WTC11 (cell line): ENCODE results near the gene SPATA13. TPM values are rescaled to one million over a fixed set of nuclear protein-coding genes. Genes with fewer than 3 reads are reported as not detected.
"Not testable (repeated sequence)": the region's sequence is repeated elsewhere in the genome, so short reads cannot be mapped to it uniquely, and the experiment has no call there.

Experiments
- ATAC-seq: fragments of 200-7000 bp; cut with Tn5 transposase; 2 replicates; pipeline ENCODE4 v1.10.0; 2021; ENCODE audit warnings: mild to moderate bottlenecking, moderate library complexity
- CTCF ChIA-PET: fragments of 300-600 bp; sonication (Branson Sonifier 250); formaldehyde crosslinking; loops from one replicate; lab custom pipeline; 2021; ENCODE audit warnings: antibody characterized with exemption; lab: Charles Lee
- POLR2A ChIA-PET: fragments of 350-600 bp; sonication (Branson Sonifier 250); formaldehyde crosslinking; loops from one replicate; lab custom pipeline; 2021; ENCODE audit warnings: antibody characterized with exemption; lab: Charles Lee
- DNase-seq: peaks from one replicate; pipeline ENCODE4 v3.0.0; 2021; ENCODE audit warnings: low spot score
- H3K27ac Mint-ChIP-seq: 2 replicates; pipeline ENCODE4 v1.8.0; 2021; ENCODE audit warnings: mixed read lengths
- H3K27me3 Mint-ChIP-seq: 2 replicates; pipeline ENCODE4 v1.8.0; 2021; ENCODE audit warnings: low read depth, mild to moderate bottlenecking, moderate library complexity, mixed read lengths
- H3K36me3 Mint-ChIP-seq: 2 replicates; pipeline ENCODE4 v1.8.0; 2021; ENCODE audit warnings: mixed read lengths
- H3K4me1 Mint-ChIP-seq: 2 replicates; pipeline ENCODE4 v1.8.0; 2022; ENCODE audit warnings: mixed read lengths
- H3K4me3 Mint-ChIP-seq: 2 replicates; pipeline ENCODE4 v1.8.0; 2021; ENCODE audit warnings: mild to moderate bottlenecking, moderate library complexity, mixed read lengths
- H3K9me3 Mint-ChIP-seq: 2 replicates; pipeline ENCODE4 v1.8.0; 2021; ENCODE audit warnings: mixed read lengths
- ATF1 ChIP-seq: sonication (generic); formaldehyde crosslinking; IDR thresholded peaks from 2 replicates; pipeline ENCODE4 v1.8.1; 2023; ENCODE audit warnings: mild to moderate bottlenecking, moderate library complexity, missing genetic modification reagents
- ATF3 ChIP-seq: sonication (generic); formaldehyde crosslinking; conservative IDR thresholded peaks from 2 replicates; pipeline ENCODE4 v1.8.1; 2022; ENCODE audit warnings: mild to moderate bottlenecking, missing genetic modification reagents
- ATF6 ChIP-seq: sonication (generic); formaldehyde crosslinking; IDR thresholded peaks from 2 replicates; pipeline ENCODE4 v1.8.1; 2023; ENCODE audit warnings: mild to moderate bottlenecking, missing genetic modification reagents
- CDX4 ChIP-seq: fragments of 250-450 bp; sonication (Bioruptor Pico); IDR thresholded peaks from 2 replicates; pipeline ENCODE4 v1.9.0; 2021; ENCODE audit warnings: moderate library complexity, mild to moderate bottlenecking, inconsistent platforms, borderline replicate concordance
- CREB1 ChIP-seq: sonication (generic); formaldehyde crosslinking; IDR thresholded peaks from 2 replicates; pipeline ENCODE4 v1.8.0; 2023; ENCODE audit warnings: mild to moderate bottlenecking, missing genetic modification reagents
- HMGA2 ChIP-seq: fragments of 250-450 bp; sonication (Bioruptor Pico); IDR thresholded peaks from 2 replicates; pipeline ENCODE4 v1.4.0; 2021; ENCODE audit warnings: mild to moderate bottlenecking, moderate library complexity
- RORB ChIP-seq: fragments of 250-450 bp; sonication (Bioruptor Pico); IDR thresholded peaks from 2 replicates; pipeline ENCODE4 v1.9.0; 2021; ENCODE audit warnings: mild to moderate bottlenecking
- SP1 ChIP-seq: sonication (generic); formaldehyde crosslinking; conservative IDR thresholded peaks from 2 replicates; pipeline ENCODE4 v1.8.1; 2022; ENCODE audit warnings: missing genetic modification reagents
- ZBTB43 ChIP-seq: sonication (generic); formaldehyde crosslinking; IDR thresholded peaks from 2 replicates; pipeline ENCODE4 v1.8.1; 2023; ENCODE audit warnings: mild to moderate bottlenecking, missing genetic modification reagents
- ZNF121 ChIP-seq: sonication (generic); formaldehyde crosslinking; IDR thresholded peaks from 2 replicates; pipeline ENCODE4 v1.8.0; 2023; ENCODE audit warnings: missing genetic modification reagents
- ZNF219 ChIP-seq: sonication (generic); formaldehyde crosslinking; IDR thresholded peaks from 2 replicates; pipeline ENCODE4 v1.8.0; 2023; ENCODE audit warnings: missing genetic modification reagents, mild to moderate bottlenecking, borderline replicate concordance
- ZNF317 ChIP-seq: sonication (generic); formaldehyde crosslinking; IDR thresholded peaks from 2 replicates; pipeline ENCODE4 v1.8.1; 2023; ENCODE audit warnings: low read depth, mild to moderate bottlenecking, moderate library complexity, missing genetic modification reagents, borderline replicate concordance
- total RNA-seq: library from RNA; stranded (reverse); gene quantifications from 3 replicates; pipeline ENCODE4 v1.2.3, GENCODE V29; 2021

SPATA13 gene
- total RNA-seq, 1 experiment from 2014 or later: 29.0 TPM

DNA sequence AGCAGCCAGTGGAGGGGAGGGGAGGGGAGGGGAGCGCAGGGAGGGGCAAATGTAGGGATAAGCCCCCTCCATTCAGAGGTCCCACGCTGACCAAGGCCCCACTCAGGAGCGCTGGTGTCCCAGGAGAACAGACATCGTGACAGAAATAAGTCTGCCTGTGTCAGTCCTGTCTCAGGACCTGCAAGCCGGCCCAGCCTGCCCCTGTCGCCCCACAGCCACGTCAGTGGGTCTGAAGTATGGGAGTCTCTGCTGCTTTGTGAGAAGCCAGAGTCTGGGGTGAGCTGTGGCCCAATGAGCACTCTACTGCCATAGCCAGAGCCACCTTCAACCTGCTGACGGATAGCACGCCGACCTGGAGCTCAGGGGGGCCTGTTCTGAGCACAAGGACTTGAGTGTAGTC lies 157.3 kb downstream of the SPATA13 start:
- H3K27me3 Mint-ChIP-seq, H3K4me3 Mint-ChIP-seq, DNase-seq, CTCF ChIA-PET, ATAC-seq, H3K9me3 Mint-ChIP-seq, H3K36me3 Mint-ChIP-seq, H3K27ac Mint-ChIP-seq: not testable (repeated sequence)
- H3K4me1 Mint-ChIP-seq: peaks cover 10% of the 10 kb centered on the region
- POLR2A ChIA-PET: interaction anchor here (0.6 kb wide), 1 partner anchor 79 kb away, joined by 3 read pairs; no protein-coding TSS in a partner anchor

- H3K4me3 Mint-ChIP-seq, H3K27me3 Mint-ChIP-seq, CTCF ChIA-PET, H3K27ac Mint-ChIP-seq, DNase-seq, POLR2A ChIA-PET, H3K4me1 Mint-ChIP-seq, ATAC-seq, H3K9me3 Mint-ChIP-seq, H3K36me3 Mint-ChIP-seq: not testable (repeated sequence)
Observed at GRCh38 chr13:24318878-24319277, 158.4 kb downstream of the SPATA13 start.

- POLR2A ChIA-PET, ATAC-seq, H3K9me3 Mint-ChIP-seq, H3K27ac Mint-ChIP-seq, H3K27me3 Mint-ChIP-seq, CTCF ChIA-PET, H3K4me3 Mint-ChIP-seq, DNase-seq, H3K36me3 Mint-ChIP-seq, H3K4me1 Mint-ChIP-seq: not testable (repeated sequence)
Observed at GRCh38 chr13:24319641-24320040, 159.1 kb downstream of the SPATA13 start.

- ATAC-seq, H3K27me3 Mint-ChIP-seq, H3K9me3 Mint-ChIP-seq, H3K4me3 Mint-ChIP-seq, H3K27ac Mint-ChIP-seq, POLR2A ChIA-PET, H3K4me1 Mint-ChIP-seq, DNase-seq, H3K36me3 Mint-ChIP-seq: not testable (repeated sequence)
- CTCF ChIA-PET: interaction anchor here (2.0 kb wide), 1 partner anchor 234 kb away, joined by 14 read pairs; no protein-coding TSS in a partner anchor
Observed at GRCh38 chr13:24321416-24321815, 160.9 kb downstream of the SPATA13 start.

DNA sequence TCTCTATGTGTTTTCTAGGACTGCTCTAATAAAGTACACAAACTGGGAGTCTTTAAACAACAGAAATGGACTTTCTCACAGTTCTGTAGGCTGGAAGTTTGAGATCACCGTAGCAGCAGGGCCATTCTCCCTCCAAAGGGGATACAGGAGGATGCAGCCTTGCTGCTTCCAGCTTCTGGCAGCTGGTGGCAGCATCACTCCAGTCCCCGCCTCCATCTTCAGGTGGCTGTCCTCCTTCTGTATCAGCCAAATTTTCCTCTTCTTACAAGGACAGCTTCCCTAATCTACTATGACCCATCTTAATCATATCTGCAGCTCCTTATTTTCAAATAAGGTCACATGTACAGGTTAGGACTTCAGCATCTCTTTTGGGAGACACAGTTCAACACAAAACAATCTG lies 161.9 kb downstream of the SPATA13 start:
- H3K9me3 Mint-ChIP-seq, H3K27ac Mint-ChIP-seq, H3K4me3 Mint-ChIP-seq, H3K4me1 Mint-ChIP-seq, H3K27me3 Mint-ChIP-seq, H3K36me3 Mint-ChIP-seq, POLR2A ChIA-PET: not testable (repeated sequence)
- DNase-seq (peak; percentile 18), ATAC-seq (peak; percentile 97)
- CTCF ChIA-PET: interaction anchor here (1.0 to 2.0 kb wide), 2 partner anchors 218 to 233 kb away, joined by 3 to 14 read pairs; no protein-coding TSS in a partner anchor

DNA sequence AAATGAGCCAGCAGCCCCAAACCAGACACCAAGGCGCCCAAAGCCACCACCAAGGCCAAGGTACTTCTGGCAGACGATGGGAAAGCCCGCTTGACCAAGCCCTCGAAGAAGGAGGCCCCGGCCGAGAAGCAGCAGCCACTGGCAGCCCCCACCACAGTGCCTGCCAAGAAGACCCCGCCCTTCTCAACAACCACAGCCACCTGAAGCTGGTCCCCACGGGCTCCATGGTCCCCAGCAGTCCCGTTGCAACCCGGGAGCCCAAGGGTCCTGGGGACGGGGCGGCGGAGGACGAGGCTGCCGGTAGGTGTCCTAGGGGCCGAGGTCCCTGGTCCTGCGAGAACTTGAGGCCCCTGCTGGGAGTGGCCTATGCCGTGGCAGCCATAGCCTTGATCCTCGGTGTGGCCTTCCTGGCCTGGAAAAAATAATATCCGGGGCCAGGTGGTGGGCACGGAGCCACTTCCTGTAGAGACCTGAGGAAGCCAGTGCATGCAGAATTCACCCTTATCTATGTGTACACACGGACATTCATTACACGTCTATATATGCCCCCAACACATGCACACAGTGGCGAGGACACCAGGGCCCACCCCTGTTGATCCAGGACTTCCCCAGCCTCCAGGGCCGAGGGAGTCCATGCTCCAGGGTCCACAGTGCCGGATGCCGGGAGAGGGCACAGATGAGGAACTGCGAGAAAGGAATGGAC lies 162.7 kb downstream of the SPATA13 start:
- Mint-ChIP-seq H3K4me1 (no peaks in the 10 kb centered on the region), H3K4me3 (no peak overlapping the region), H3K27me3 (peaks cover 14% of the 10 kb centered on the region), H3K9me3 (no peaks in the 10 kb centered on the region), H3K27ac (no peak overlapping the region), H3K36me3 (no peaks in the 10 kb centered on the region)
- TF ChIP-seq ATF3 (CRISPR knock-in tag) (no peak), ATF6 (CRISPR knock-in tag) (no peak), CDX4 (CRISPR knock-in tag) (no peak), HMGA2 (CRISPR knock-in tag) (no peak), ZNF317 (no peak), ZNF121 (CRISPR knock-in tag) (no peak), ATF1 (CRISPR knock-in tag) (no peak), RORB (CRISPR knock-in tag) (no peak), ZNF219 (no peak), CREB1 (CRISPR knock-in tag) (no peak), ZBTB43 (CRISPR knock-in tag) (no peak), SP1 (CRISPR knock-in tag) (no peak)
- CTCF ChIA-PET: interaction anchor here (1.0 to 2.0 kb wide), 2 partner anchors 217 to 232 kb away, joined by 3 to 14 read pairs; no protein-coding TSS in a partner anchor
- POLR2A ChIA-PET: no interaction called here
- no peak for DNase-seq
- ATAC-seq: no peak
